ENCODE data around the gene SUV39H1. TPM values are rescaled to one million over a fixed set of nuclear protein-coding genes. Genes with fewer than 3 reads are reported as not detected.

SUV39H1 gene
- total and polyA plus RNA-seq, 9 of the 15 experiments (the other 6 are each of a cell fraction or from before 2014, with no cell fraction given) = 4.7 to 34.7 (median 17.9) TPM

- TF ChIP-seq DEAF1 (CRISPR knock-in tag; IDR thresholded peaks at IDR 0.05) (no peak), PREB (CRISPR knock-in tag; IDR thresholded peaks at IDR 0.05) (no peak), E2F6 (IDR thresholded peaks at IDR 0.05; ENCODE audit: borderline replicate concordance in 1 of 2, extremely low read depth in 1 of 2, insufficient read depth in 1 of 2, insufficient read length in 1 of 2, low read depth in 1 of 2, low read length in 1 of 2, poor library complexity in 1 of 2, severe bottlenecking in 1 of 2) (peak; percentile 22 to 75), NFYB (IDR thresholded peaks at IDR 0.05; ENCODE audit: extremely low read depth, insufficient read length) (peak; percentile 92), E2F3 (CRISPR knock-in tag; IDR thresholded peaks at IDR 0.05) (no peak), FIP1L1 (IDR thresholded peaks at IDR 0.05; ENCODE audit: low read depth, low read length, poor library complexity, severe bottlenecking) (no peak), ZNF512 (tag; IDR thresholded peaks at IDR 0.05) (no peak), POLR2A (conservative IDR thresholded peaks at IDR 0.05) (peak; percentile 76), FUS (optimal IDR thresholded peaks at IDR 0.05; ENCODE audit: low read depth, low read length) (no peak), NFIC (IDR thresholded peaks at IDR 0.05) (peak; percentile 69), FOXA1 (IDR thresholded peaks at IDR 0.05; ENCODE audit: borderline replicate concordance) (no peak), SRSF7 (optimal IDR thresholded peaks at IDR 0.05; ENCODE audit: low read depth, low read length) (no peak), SUPT5H (IDR thresholded peaks at IDR 0.05) (peak; percentile 80), NCOA6 (IDR thresholded peaks at IDR 0.05) (no peak), ZNF354B (CRISPR knock-in tag; IDR thresholded peaks at IDR 0.05) (no peak), PML (IDR thresholded peaks at IDR 0.05; ENCODE audit: low read length) (peak; percentile 19; the same call in 1 of the 2 replicates), RBM17 (IDR thresholded peaks at IDR 0.05; ENCODE audit: borderline replicate concordance, low read depth, low read length) (no peak), ZFP36 (IDR thresholded peaks at IDR 0.05; ENCODE audit: low read depth, low read length, partially characterized antibody) (no peak)
- TF ChIP-seq, protein P1, sequence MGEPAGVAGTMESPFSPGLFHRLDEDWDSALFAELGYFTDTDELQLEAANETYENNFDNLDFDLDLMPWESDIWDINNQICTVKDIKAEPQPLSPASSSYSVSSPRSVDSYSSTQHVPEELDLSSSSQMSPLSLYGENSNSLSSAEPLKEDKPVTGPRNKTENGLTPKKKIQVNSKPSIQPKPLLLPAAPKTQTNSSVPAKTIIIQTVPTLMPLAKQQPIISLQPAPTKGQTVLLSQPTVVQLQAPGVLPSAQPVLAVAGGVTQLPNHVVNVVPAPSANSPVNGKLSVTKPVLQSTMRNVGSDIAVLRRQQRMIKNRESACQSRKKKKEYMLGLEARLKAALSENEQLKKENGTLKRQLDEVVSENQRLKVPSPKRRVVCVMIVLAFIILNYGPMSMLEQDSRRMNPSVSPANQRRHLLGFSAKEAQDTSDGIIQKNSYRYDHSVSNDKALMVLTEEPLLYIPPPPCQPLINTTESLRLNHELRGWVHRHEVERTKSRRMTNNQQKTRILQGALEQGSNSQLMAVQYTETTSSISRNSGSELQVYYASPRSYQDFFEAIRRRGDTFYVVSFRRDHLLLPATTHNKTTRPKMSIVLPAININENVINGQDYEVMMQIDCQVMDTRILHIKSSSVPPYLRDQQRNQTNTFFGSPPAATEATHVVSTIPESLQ (CRISPR knock-in tag; IDR thresholded peaks at IDR 0.05) = no peak
- TF ChIP-seq, protein P2, sequence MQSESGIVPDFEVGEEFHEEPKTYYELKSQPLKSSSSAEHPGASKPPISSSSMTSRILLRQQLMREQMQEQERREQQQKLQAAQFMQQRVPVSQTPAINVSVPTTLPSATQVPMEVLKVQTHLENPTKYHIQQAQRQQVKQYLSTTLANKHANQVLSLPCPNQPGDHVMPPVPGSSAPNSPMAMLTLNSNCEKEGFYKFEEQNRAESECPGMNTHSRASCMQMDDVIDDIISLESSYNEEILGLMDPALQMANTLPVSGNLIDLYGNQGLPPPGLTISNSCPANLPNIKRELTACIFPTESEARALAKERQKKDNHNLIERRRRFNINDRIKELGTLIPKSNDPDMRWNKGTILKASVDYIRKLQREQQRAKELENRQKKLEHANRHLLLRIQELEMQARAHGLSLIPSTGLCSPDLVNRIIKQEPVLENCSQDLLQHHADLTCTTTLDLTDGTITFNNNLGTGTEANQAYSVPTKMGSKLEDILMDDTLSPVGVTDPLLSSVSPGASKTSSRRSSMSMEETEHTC (IDR thresholded peaks at IDR 0.05) = no peak
These were observed 20.2 kb upstream of the SUV39H1 start (continued) for GRCh38 chrX:48676106-48676892.

Data from K562 (cell line).